Measurements from ENCODE around the gene SLC13A2.

SLC13A2 gene

GRCh38 chr17:28533091-28533807 lies 59.8 kb downstream of the SLC13A2 start:
- no peak for DNase-seq (ENCODE audit: low read depth in 1 of 2, low spot score in 1 of 2)

GRCh38 chr17:28534740-28535375 lies 61.4 kb downstream of the SLC13A2 start:
- no peak for DNase-seq (ENCODE audit: low read depth in 1 of 2, low spot score in 1 of 2)

GRCh38 chr17:28536532-28537218 lies 63.2 kb downstream of the SLC13A2 start:
- no peak for DNase-seq (ENCODE audit: low read depth in 1 of 2, low spot score in 1 of 2)

GRCh38 chr17:28537219-28537610 lies 63.8 kb downstream of the SLC13A2 start:
- no peak for DNase-seq (ENCODE audit: low read depth in 1 of 2, low spot score in 1 of 2)

- DNase-seq (ENCODE audit: low read depth in 1 of 2, low spot score in 1 of 2) = no peak
Measured at GRCh38 chr17:28538296-28538895, 65.0 kb downstream of the SLC13A2 start.

- no peak for DNase-seq (ENCODE audit: low read depth in 1 of 2, low spot score in 1 of 2)
Measured at GRCh38 chr17:28540231-28540630, 66.8 kb downstream of the SLC13A2 start.

GRCh38 chr17:28541439-28541838 lies 68.0 kb downstream of the SLC13A2 start:
- DNase-seq (ENCODE audit: low read depth in 1 of 2, low spot score in 1 of 2) = no peak

- no peak for DNase-seq (ENCODE audit: low read depth in 1 of 2, low spot score in 1 of 2)
Measured at GRCh38 chr17:28544402-28545140, 71.1 kb downstream of the SLC13A2 start.

GRCh38 chr17:28545141-28545503 lies 71.7 kb downstream of the SLC13A2 start:
- no peak for DNase-seq (ENCODE audit: low read depth in 1 of 2, low spot score in 1 of 2)

GRCh38 chr17:28545787-28546415 lies 72.5 kb downstream of the SLC13A2 start:
- DNase-seq (ENCODE audit: low read depth in 1 of 2, low spot score in 1 of 2) = no peak

- no peak for DNase-seq (ENCODE audit: low read depth in 1 of 2, low spot score in 1 of 2)
Measured at GRCh38 chr17:28547096-28547622, 73.7 kb downstream of the SLC13A2 start.
